Vagina (tissue), 2 donors: ENCODE results near the gene HADHB. TPM values are rescaled to one million over a fixed set of nuclear protein-coding genes. Genes with fewer than 3 reads are reported as not detected.

Source experiments
- DNase-seq, 2 donors: peaks; one replicate each; pipeline ENCODE4 v3.0.0-alpha.2; 2017; ENCODE audit errors: extremely low spot score in 2 of 2
- H3K27ac ChIP-seq: fragments of 200-600 bp; sonication (generic); one replicate; pipeline ENCODE4 v1.5.1; 2019
- H3K27me3 ChIP-seq: fragments of 200-600 bp; sonication (generic); one replicate; pipeline ENCODE4 v1.5.1; 2019
- H3K36me3 ChIP-seq, 2 donors: fragments of 200-600 bp; sonication (generic); one replicate each; pipeline ENCODE4 v1.5.1; 2017 to 2019
- H3K4me1 ChIP-seq: fragments of 200-600 bp; sonication (generic); one replicate; pipeline ENCODE4 v1.5.1; 2019
- H3K4me3 ChIP-seq, 2 donors: fragments of 200-600 bp; sonication (generic); 1 replicate in 1 of 2; 2 replicates in 1 of 2; pipeline ENCODE4 v1.5.1; 2016 to 2019
- H3K9me3 ChIP-seq: fragments of 200-600 bp; sonication (generic); one replicate; pipeline ENCODE4 v1.5.1; 2019
- POLR2A ChIP-seq, 2 donors: fragments of 450-650 bp; IDR thresholded peaks; one replicate each; pipeline ENCODE4 v1.6.1; 2017; ENCODE audit warnings: antibody characterized with exemption in 2 of 2, mild to moderate bottlenecking in 2 of 2, moderate library complexity in 2 of 2
- POLR2AphosphoS5 ChIP-seq, 2 donors: sonication (generic); formaldehyde crosslinking; IDR thresholded peaks; one replicate each; pipeline ENCODE4 v1.9.0; 2017; ENCODE audit warnings: antibody characterized with exemption in 2 of 2, mild to moderate bottlenecking in 2 of 2, low read depth in 1 of 2; ENCODE audit not compliant: insufficient read depth in 1 of 2
- intact Hi-C: fragments of 100-400 bp; cut with DNase I; formaldehyde crosslinking; loops from one replicate; pipeline ENCODE4 v1.15.1; 2023
- total RNA-seq: library from RNA; depleted of rRNA; stranded (reverse); fragments of >200 nt; gene quantifications from one replicate; pipeline ENCODE4 v1.2.3, GENCODE V29; 2016
- TF ChIP-seq, protein P1 (sequence below), 3 experiments: fragments of 450-650 bp in 2 of 3; fragments of 200-600 bp in 1 of 3; sonication (generic) in 1 of 3; IDR thresholded peaks; one replicate each; pipeline ENCODE4 v1.5.1; 2017 to 2019; ENCODE audit warnings: antibody characterized with exemption in 3 of 3, mild to moderate bottlenecking in 2 of 3, moderate library complexity in 2 of 3

Gene HADHB
- total RNA-seq, 1 donor from 2014 or later, result 127 TPM

DNA sequence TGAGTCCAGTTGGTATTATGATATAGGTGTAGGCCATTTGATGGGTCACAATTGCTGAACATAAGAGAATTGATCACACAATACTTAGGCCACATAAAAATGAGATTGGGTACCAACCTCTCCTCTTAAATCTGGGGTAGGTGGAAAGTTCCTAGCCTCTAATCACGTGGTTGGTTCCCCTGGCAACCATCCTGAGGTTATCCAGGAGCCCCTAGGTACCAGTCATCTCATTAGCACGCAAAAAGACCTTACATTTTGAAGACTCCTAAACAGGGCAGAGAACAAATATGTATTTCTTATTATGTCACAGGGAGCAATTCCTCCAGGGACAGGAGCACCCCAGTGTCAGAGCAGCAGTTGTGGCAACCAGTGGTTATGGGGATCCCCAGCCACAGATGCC lies 88.6 kb downstream of the HADHB start:
- intact Hi-C loops, result no loop called here

DNA sequence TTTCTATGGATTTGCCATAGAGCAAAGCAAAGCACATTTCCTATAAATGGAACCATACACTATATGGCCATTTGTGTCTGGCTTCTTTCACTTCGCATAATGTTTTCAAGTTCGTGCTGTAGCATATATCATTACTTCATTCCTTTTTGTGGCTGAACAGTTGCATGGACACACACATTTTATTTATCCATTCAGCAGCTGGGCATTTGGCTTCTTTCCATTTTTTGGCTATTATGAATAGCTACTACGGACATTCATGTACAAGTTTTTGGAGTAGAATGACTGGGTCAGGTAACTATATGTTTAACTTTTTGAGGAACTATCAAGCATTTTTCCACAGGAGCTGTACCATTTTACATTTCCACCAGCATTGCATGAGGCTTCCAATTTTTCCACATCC lies 90.5 kb downstream of the HADHB start:
- H3K36me3 ChIP-seq, result no peaks in the 10 kb centered on the region
- intact Hi-C loops, result no loop called here
- TF ChIP-seq POLR2AphosphoS5 (IDR thresholded peaks at IDR 0.05; ENCODE audit: insufficient read depth in 1 of 2, low read depth in 1 of 2) (no peak), POLR2A (IDR thresholded peaks at IDR 0.05) (no peak)
- TF ChIP-seq, protein P1, sequence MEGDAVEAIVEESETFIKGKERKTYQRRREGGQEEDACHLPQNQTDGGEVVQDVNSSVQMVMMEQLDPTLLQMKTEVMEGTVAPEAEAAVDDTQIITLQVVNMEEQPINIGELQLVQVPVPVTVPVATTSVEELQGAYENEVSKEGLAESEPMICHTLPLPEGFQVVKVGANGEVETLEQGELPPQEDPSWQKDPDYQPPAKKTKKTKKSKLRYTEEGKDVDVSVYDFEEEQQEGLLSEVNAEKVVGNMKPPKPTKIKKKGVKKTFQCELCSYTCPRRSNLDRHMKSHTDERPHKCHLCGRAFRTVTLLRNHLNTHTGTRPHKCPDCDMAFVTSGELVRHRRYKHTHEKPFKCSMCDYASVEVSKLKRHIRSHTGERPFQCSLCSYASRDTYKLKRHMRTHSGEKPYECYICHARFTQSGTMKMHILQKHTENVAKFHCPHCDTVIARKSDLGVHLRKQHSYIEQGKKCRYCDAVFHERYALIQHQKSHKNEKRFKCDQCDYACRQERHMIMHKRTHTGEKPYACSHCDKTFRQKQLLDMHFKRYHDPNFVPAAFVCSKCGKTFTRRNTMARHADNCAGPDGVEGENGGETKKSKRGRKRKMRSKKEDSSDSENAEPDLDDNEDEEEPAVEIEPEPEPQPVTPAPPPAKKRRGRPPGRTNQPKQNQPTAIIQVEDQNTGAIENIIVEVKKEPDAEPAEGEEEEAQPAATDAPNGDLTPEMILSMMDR (IDR thresholded peaks at IDR 0.05), result no peak
- H3K27ac ChIP-seq, result no peak overlapping the region
- H3K4me1 ChIP-seq, result no peaks in the 10 kb centered on the region
- DNase-seq, result no peak
- no peaks in the 10 kb centered on the region for H3K9me3 ChIP-seq
- H3K4me3 ChIP-seq, result no peak overlapping the region
- no peaks in the 10 kb centered on the region for H3K27me3 ChIP-seq

More for the DNA sequence above, 88.6 kb downstream of the HADHB start:
- Histone ChIP-seq H3K27ac (no peak overlapping the region), H3K36me3 (no peaks in the 10 kb centered on the region), H3K27me3 (no peaks in the 10 kb centered on the region), H3K4me3 (no peak overlapping the region), H3K4me1 (no peaks in the 10 kb centered on the region), H3K9me3 (no peaks in the 10 kb centered on the region)
- no peak for DNase-seq
- TF ChIP-seq POLR2AphosphoS5 (IDR thresholded peaks at IDR 0.05; ENCODE audit: insufficient read depth in 1 of 2, low read depth in 1 of 2) (no peak), POLR2A (IDR thresholded peaks at IDR 0.05) (no peak)
- TF ChIP-seq, protein P1 (IDR thresholded peaks at IDR 0.05), result no peak

DNA sequence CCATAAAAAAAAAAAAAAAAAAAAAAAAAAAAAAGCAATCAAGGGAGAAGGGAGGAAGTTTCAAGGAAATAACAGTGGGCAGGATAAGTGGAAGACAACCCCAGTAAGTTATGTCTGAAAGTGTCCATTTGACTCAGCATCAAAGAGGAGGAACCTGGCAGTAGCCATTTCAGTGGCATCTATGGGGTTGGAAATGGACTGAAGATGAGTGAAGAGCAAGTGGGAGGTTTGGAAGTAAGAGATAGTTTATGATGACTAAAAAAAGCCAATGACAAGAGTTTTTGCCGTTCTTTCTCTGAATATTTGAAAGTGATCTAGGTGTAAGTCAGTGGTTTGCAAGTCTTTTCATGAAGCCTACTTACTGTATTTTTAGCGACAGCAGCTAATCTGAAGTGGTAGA lies 92.0 kb downstream of the HADHB start:
- no peak for DNase-seq
- TF ChIP-seq, protein P1 (IDR thresholded peaks at IDR 0.05), result no peak
- Histone ChIP-seq H3K4me1 (no peaks in the 10 kb centered on the region), H3K4me3 (no peak overlapping the region), H3K27ac (no peak overlapping the region), H3K9me3 (no peaks in the 10 kb centered on the region), H3K27me3 (no peaks in the 10 kb centered on the region), H3K36me3 (no peaks in the 10 kb centered on the region)
- intact Hi-C loops, result no loop called here

DNA sequence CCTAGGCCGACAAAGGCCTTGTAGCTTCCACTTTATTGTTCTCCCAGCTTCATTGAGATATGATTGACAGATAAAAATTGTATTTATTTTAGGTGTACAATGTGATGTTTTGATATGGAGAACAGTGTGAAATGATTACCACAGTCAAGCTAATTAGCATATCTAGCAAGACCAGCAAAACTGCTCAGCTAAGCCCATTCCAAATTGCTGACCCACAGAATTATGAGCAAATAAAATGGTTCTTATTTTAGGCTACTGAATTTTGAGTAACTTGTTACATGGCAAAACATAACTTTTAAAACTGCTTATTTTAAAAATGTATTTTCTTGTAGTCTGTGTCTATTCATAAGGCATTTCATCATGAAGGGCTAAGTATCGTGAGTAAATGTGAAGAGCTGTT lies 92.6 kb downstream of the HADHB start:
- TF ChIP-seq POLR2A (IDR thresholded peaks at IDR 0.05) (no peak), POLR2AphosphoS5 (IDR thresholded peaks at IDR 0.05; ENCODE audit: insufficient read depth in 1 of 2, low read depth in 1 of 2) (no peak)
- TF ChIP-seq, protein P1 (IDR thresholded peaks at IDR 0.05), result no peak
- H3K27me3 ChIP-seq, result no peaks in the 10 kb centered on the region
- intact Hi-C loops, result no loop called here
- no peaks in the 10 kb centered on the region for H3K9me3 ChIP-seq
- H3K36me3 ChIP-seq, result no peaks in the 10 kb centered on the region
- no peak for DNase-seq
- no peaks in the 10 kb centered on the region for H3K4me1 ChIP-seq
- H3K27ac ChIP-seq, result no peak overlapping the region
- H3K4me3 ChIP-seq, result no peak overlapping the region

Other genes with a start within 250 kb of the HADHB start
- 135 TPM for gene RAB10, start 210.9 kb upstream of the HADHB start, total RNA-seq
- 4.4 TPM for gene GAREM2, start 71.9 kb upstream of the HADHB start, total RNA-seq
- gene HADHA, start 307 bp upstream of the HADHB start, total RNA-seq, result 124 TPM
- 33.4 TPM for gene SELENOI, start 101.2 kb downstream of the HADHB start, total RNA-seq
- gene ADGRF3, start 101.8 kb downstream of the HADHB start, total RNA-seq, result 0.49 TPM
- not detected for gene DRC1, start 157.0 kb downstream of the HADHB start, total RNA-seq
- 0.49 TPM for gene OTOF, start 233.2 kb downstream of the HADHB start, total RNA-seq